HCT116 (cell line): ENCODE data around the gene BDKRB1.

ENCODE experiments used
- SIN3A ChIP-seq: IDR thresholded peaks from 2 replicates; pipeline ENCODE4 v1.6.1; 2012; ENCODE audit warnings: low read depth
- SRF ChIP-seq: IDR thresholded peaks from 2 replicates; pipeline ENCODE4 v1.6.1; 2012; ENCODE audit warnings: low read depth
- TF ChIP-seq, protein P1 (sequence below), 3 experiments: fragments of 200-600 bp in 1 of 3; sonication (generic) in 1 of 3; IDR thresholded peaks in 2 of 3; conservative IDR thresholded peaks in 1 of 3; 2 replicates each; pipeline ENCODE4 v1.5.1; 2012 to 2017; ENCODE audit warnings: low read depth in 2 of 3, low read length in 2 of 3, antibody characterized with exemption in 1 of 3, borderline replicate concordance in 1 of 3, control low read depth in 1 of 3, mild to moderate bottlenecking in 1 of 3, mixed read lengths in 1 of 3, mixed run types in 1 of 3, moderate library complexity in 1 of 3; ENCODE audit not compliant: insufficient read depth in 1 of 3

DNA sequence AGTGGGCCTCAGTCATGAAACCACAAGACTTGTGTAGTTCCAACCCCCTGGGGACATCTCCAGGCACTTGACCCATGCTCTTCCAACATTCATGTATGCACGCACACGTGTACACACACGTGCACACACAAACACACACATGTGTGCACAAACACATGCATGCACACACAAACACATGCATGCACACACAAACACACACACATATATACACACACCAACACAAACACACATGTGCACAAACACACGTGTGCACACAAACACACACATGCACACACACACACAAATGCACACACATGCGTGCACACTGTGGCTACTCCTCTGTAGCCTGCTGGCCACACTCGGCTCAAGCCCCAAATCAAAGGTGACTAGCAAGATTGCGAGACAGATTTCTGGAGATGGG lies 28.6 kb upstream of the BDKRB1 start:
- TF ChIP-seq, protein P1, sequence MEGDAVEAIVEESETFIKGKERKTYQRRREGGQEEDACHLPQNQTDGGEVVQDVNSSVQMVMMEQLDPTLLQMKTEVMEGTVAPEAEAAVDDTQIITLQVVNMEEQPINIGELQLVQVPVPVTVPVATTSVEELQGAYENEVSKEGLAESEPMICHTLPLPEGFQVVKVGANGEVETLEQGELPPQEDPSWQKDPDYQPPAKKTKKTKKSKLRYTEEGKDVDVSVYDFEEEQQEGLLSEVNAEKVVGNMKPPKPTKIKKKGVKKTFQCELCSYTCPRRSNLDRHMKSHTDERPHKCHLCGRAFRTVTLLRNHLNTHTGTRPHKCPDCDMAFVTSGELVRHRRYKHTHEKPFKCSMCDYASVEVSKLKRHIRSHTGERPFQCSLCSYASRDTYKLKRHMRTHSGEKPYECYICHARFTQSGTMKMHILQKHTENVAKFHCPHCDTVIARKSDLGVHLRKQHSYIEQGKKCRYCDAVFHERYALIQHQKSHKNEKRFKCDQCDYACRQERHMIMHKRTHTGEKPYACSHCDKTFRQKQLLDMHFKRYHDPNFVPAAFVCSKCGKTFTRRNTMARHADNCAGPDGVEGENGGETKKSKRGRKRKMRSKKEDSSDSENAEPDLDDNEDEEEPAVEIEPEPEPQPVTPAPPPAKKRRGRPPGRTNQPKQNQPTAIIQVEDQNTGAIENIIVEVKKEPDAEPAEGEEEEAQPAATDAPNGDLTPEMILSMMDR (IDR thresholded peaks at IDR 0.05 in 2 of 3, conservative IDR thresholded peaks at IDR 0.05 in 1 of 3; ENCODE audit: borderline replicate concordance in 1 of 3, insufficient read depth in 1 of 3, low read depth in 2 of 3, low read length in 2 of 3) = no peak
- TF ChIP-seq SIN3A (no peak), SRF (no peak)
